ENCODE measurements around the gene ACVR2B. TPM values are rescaled to one million over a fixed set of nuclear protein-coding genes. Genes with fewer than 3 reads are reported as not detected.

Gene ACVR2B
- total RNA-seq, 1 donor from 2014 or later, result 5.5 TPM

DNA sequence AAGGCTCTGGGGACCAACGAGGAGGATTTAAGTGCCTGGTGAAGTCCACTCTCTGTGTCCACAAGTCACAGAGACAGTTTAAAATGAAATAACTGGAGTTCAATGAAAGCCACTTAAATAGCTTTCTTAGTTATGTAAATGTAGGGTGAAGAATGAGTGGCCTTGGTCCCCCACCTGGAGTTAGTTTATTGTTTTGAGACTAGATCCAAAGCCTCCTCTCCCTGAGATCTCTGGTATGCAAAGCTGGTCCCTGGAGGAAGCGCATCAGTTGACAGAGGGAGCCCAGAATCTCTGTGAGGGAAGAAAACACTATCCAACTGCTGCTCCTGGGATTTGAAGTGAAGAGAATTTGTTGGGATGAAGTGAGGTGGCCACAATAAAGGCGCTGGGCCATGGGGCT is 83.0 kb downstream of the ACVR2B start:
- Histone ChIP-seq H3K9me3 (replicated peaks) (peaks cover 10% of the 10 kb centered on the region), H3K36me3 (peaks cover 13% of the 10 kb centered on the region), H3K4me3 (no peak overlapping the region), H3K27me3 (ENCODE audit: low read depth) (no peaks in the 10 kb centered on the region), H3K4me1 (peaks cover 81% of the 10 kb centered on the region), H3K27ac (replicated peaks) (peak overlapping the region; percentile 90)
- TF ChIP-seq, protein P1, sequence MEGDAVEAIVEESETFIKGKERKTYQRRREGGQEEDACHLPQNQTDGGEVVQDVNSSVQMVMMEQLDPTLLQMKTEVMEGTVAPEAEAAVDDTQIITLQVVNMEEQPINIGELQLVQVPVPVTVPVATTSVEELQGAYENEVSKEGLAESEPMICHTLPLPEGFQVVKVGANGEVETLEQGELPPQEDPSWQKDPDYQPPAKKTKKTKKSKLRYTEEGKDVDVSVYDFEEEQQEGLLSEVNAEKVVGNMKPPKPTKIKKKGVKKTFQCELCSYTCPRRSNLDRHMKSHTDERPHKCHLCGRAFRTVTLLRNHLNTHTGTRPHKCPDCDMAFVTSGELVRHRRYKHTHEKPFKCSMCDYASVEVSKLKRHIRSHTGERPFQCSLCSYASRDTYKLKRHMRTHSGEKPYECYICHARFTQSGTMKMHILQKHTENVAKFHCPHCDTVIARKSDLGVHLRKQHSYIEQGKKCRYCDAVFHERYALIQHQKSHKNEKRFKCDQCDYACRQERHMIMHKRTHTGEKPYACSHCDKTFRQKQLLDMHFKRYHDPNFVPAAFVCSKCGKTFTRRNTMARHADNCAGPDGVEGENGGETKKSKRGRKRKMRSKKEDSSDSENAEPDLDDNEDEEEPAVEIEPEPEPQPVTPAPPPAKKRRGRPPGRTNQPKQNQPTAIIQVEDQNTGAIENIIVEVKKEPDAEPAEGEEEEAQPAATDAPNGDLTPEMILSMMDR (IDR thresholded peaks at IDR 0.05; ENCODE audit: borderline replicate concordance), result no peak
- intact Hi-C loops (cut with micrococcal nuclease), result no loop called here
- DNase-seq, result no peak

- Histone ChIP-seq H3K4me1 (peaks cover 84% of the 10 kb centered on the region), H3K36me3 (peaks cover 13% of the 10 kb centered on the region), H3K27me3 (ENCODE audit: low read depth) (no peaks in the 10 kb centered on the region), H3K4me3 (peak overlapping the region; percentile 10), H3K27ac (replicated peaks) (peak overlapping the region; percentile 90), H3K9me3 (replicated peaks) (peaks cover 10% of the 10 kb centered on the region)
- intact Hi-C loops (cut with micrococcal nuclease), result no loop called here
- DNase-seq, result peak; percentile 54
- TF ChIP-seq, protein P1 (IDR thresholded peaks at IDR 0.05; ENCODE audit: borderline replicate concordance), result no peak
Measured at GRCh38 chr3:38538773-38539353, 85.2 kb downstream of the ACVR2B start.

GRCh38 chr3:38541806-38542205 is 88.1 kb downstream of the ACVR2B start:
- Histone ChIP-seq H3K27me3 (ENCODE audit: low read depth) (no peaks in the 10 kb centered on the region), H3K36me3 (no peaks in the 10 kb centered on the region), H3K4me1 (peaks cover 91% of the 10 kb centered on the region), H3K4me3 (no peak overlapping the region), H3K9me3 (replicated peaks) (no peaks in the 10 kb centered on the region), H3K27ac (replicated peaks) (peak overlapping the region; percentile 90)
- TF ChIP-seq, protein P1 (IDR thresholded peaks at IDR 0.05; ENCODE audit: borderline replicate concordance), result no peak
- no peak for DNase-seq
- intact Hi-C loops (cut with micrococcal nuclease), result no loop called here

Other genes with a start within 250 kb of the ACVR2B start
- gene SLC22A13, start 188.1 kb upstream of the ACVR2B start, total RNA-seq, result not detected
- not detected for gene SLC22A14, start 171.6 kb upstream of the ACVR2B start, total RNA-seq
- 0.91 TPM for gene XYLB, start 107.1 kb upstream of the ACVR2B start, total RNA-seq
- 27.9 TPM for gene EXOG, start 42.5 kb downstream of the ACVR2B start, total RNA-seq
- gene SCN5A, start 195.8 kb downstream of the ACVR2B start, total RNA-seq, result 239 TPM